Activated CD4-positive, alpha-beta T cell treated with anti-CD3 and anti-CD28 coated beads, Interleukin-2, amount 50 U/mL, for 1 hour (primary cell): ENCODE measurements around the gene ATP1A2.
"Not testable (repeated sequence)": the region's sequence is repeated elsewhere in the genome, so short reads cannot be mapped to it uniquely, and the experiment has no call there.

Source experiments
- DNase-seq: peaks from one replicate; pipeline ENCODE4 v3.0.0-alpha.2; 2020

ATP1A2 gene

GRCh38 chr1:160101717-160102522 lies 13.6 kb upstream of the ATP1A2 start:
- DNase-seq, result no peak

GRCh38 chr1:160103658-160104408 lies 11.7 kb upstream of the ATP1A2 start:
- no peak for DNase-seq

GRCh38 chr1:160104486-160104885 lies 11.1 kb upstream of the ATP1A2 start:
- no peak for DNase-seq

GRCh38 chr1:160105155-160105554 lies 10.4 kb upstream of the ATP1A2 start:
- DNase-seq, result no peak

- no peak for DNase-seq
These were observed 8.0 kb upstream of the ATP1A2 start for GRCh38 chr1:160107512-160107911.

GRCh38 chr1:160108888-160109662 lies 6.5 kb upstream of the ATP1A2 start:
- no peak for DNase-seq

GRCh38 chr1:160109686-160110085 lies 5.9 kb upstream of the ATP1A2 start:
- DNase-seq, result no peak

- DNase-seq, result not testable (repeated sequence)
These were observed 4.1 kb upstream of the ATP1A2 start for GRCh38 chr1:160111462-160111861.

GRCh38 chr1:160112357-160112756 lies 3.2 kb upstream of the ATP1A2 start:
- no peak for DNase-seq

- DNase-seq, result no peak
These were observed 2.2 kb upstream of the ATP1A2 start for GRCh38 chr1:160113407-160113806.

GRCh38 chr1:160114085-160114484 lies 1.5 kb upstream of the ATP1A2 start:
- no peak for DNase-seq

- no peak for DNase-seq
These were observed 956 bp downstream of the ATP1A2 start for GRCh38 chr1:160116283-160117147.

GRCh38 chr1:160117300-160117699 lies 1.7 kb downstream of the ATP1A2 start:
- no peak for DNase-seq

GRCh38 chr1:160117709-160118183 lies 2.2 kb downstream of the ATP1A2 start:
- DNase-seq, result no peak

GRCh38 chr1:160118928-160119327 lies 3.4 kb downstream of the ATP1A2 start:
- DNase-seq, result no peak

GRCh38 chr1:160120797-160121196 lies 5.2 kb downstream of the ATP1A2 start:
- no peak for DNase-seq

- DNase-seq, result no peak
These were observed 5.8 kb downstream of the ATP1A2 start for GRCh38 chr1:160121388-160121787.

- no peak for DNase-seq
These were observed 7.5 kb downstream of the ATP1A2 start for GRCh38 chr1:160122978-160123495.

- no peak for DNase-seq
These were observed 8.2 kb downstream of the ATP1A2 start for GRCh38 chr1:160123726-160124125.

GRCh38 chr1:160124705-160125478 lies 9.3 kb downstream of the ATP1A2 start:
- no peak for DNase-seq

- no peak for DNase-seq
These were observed 10.2 kb downstream of the ATP1A2 start for GRCh38 chr1:160125746-160126145.
